Loucy (cell line): ENCODE measurements around the gene PRR22.
"Not testable (repeated sequence)": the region's sequence is repeated elsewhere in the genome, so short reads cannot be mapped to it uniquely, and the experiment has no call there.

Source experiments
- EZH2phosphoT487 ChIP-seq: fragments of 200-600 bp; IDR thresholded peaks from 2 replicates; pipeline ENCODE4 v1.6.1; 2018; ENCODE audit warnings: antibody characterized with exemption, mild to moderate bottlenecking, moderate library complexity, borderline replicate concordance
- TF ChIP-seq, protein P1 (sequence below): fragments of 200-600 bp; sonication (generic); conservative IDR thresholded peaks from 2 replicates; pipeline ENCODE4 v1.5.1; 2014; ENCODE audit warnings: mild to moderate bottlenecking, antibody characterized with exemption, low read length

DNA sequence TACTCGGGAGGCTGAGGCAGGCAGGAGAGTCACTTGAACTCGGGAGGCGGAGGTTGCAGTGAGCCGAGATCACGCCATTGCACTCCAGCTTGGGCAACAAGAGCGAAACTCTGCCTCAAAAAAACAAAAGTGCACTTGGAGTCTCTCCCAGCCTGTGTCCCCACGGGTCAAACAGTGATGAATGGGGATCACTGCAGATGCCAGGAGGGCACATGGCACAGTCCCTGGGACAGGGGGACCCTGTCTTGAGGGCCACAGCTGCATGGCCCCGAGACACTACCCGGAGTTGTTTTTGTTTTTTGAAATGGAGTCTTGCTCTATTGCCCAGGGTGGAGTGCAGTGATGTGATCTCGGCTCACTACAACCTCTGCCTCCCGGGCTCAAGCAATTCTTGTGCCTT is 3.6 kb downstream of the PRR22 start:
- not testable (repeated sequence) for TF ChIP-seq EZH2phosphoT487
- TF ChIP-seq, protein P1, sequence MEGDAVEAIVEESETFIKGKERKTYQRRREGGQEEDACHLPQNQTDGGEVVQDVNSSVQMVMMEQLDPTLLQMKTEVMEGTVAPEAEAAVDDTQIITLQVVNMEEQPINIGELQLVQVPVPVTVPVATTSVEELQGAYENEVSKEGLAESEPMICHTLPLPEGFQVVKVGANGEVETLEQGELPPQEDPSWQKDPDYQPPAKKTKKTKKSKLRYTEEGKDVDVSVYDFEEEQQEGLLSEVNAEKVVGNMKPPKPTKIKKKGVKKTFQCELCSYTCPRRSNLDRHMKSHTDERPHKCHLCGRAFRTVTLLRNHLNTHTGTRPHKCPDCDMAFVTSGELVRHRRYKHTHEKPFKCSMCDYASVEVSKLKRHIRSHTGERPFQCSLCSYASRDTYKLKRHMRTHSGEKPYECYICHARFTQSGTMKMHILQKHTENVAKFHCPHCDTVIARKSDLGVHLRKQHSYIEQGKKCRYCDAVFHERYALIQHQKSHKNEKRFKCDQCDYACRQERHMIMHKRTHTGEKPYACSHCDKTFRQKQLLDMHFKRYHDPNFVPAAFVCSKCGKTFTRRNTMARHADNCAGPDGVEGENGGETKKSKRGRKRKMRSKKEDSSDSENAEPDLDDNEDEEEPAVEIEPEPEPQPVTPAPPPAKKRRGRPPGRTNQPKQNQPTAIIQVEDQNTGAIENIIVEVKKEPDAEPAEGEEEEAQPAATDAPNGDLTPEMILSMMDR, result not testable (repeated sequence)
